PFSK-1 (cell line): ENCODE measurements around the gene THAP11.

Experiments used
- FOXP2 ChIP-seq: optimal IDR thresholded peaks from 2 replicates; pipeline ENCODE3; 2011; ENCODE audit warnings: borderline replicate concordance, control low read depth, inconsistent platforms; ENCODE audit not compliant: insufficient read depth; ENCODE audit errors: extremely low read length, extremely low read depth
- POLR2AphosphoS5 ChIP-seq: IDR thresholded peaks from 2 replicates; pipeline ENCODE4 v1.6.1; 2012; ENCODE audit warnings: low read depth, mild to moderate bottlenecking, control low read depth, low read length, moderate library complexity
- SIN3A ChIP-seq: IDR thresholded peaks from 2 replicates; pipeline ENCODE4 v1.6.1; 2012; ENCODE audit warnings: mild to moderate bottlenecking, low read length, moderate library complexity, borderline replicate concordance; ENCODE audit not compliant: insufficient read depth
- TAF1 ChIP-seq: IDR thresholded peaks from 2 replicates; pipeline ENCODE4 v1.6.1; 2012; ENCODE audit warnings: low read length, control low read depth, borderline replicate concordance; ENCODE audit not compliant: insufficient read depth
- TF ChIP-seq, protein P1 (sequence below), 2 experiments: IDR thresholded peaks; 2 replicates each; pipeline versions ENCODE4 v1.6.1 to v1.8.0; 2011 to 2012; ENCODE audit warnings: low read depth in 2 of 2, low read length in 2 of 2, control low read depth in 1 of 2, inconsistent platforms in 1 of 2, mild to moderate bottlenecking in 1 of 2, moderate library complexity in 1 of 2; ENCODE audit not compliant: insufficient read depth in 1 of 2

Gene THAP11

DNA sequence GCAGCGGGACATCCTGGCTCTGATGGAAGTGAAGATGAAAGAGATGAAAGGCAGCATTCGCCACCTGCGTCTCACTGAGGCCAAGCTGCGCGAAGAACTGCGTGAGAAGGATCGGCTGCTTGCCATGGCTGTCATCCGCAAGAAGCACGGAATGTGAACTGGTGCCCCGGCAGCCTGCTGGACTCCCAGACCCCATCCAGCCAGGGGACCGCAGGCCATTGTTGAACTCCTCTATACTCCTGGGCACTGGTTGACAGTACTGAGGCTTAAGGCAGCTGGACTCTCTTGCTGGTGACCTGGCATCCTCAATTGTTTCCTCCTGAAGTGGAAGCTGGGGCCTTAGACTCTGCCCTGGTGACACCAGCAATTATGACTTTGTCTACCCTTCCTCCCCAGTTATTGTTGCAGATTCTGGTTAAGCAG lies 1.2 kb downstream of the THAP11 start:
- TF ChIP-seq POLR2AphosphoS5: no peak
- TF ChIP-seq FOXP2: no peak
- TF ChIP-seq SIN3A: no peak
- TF ChIP-seq TAF1: no peak
- TF ChIP-seq, protein P1, sequence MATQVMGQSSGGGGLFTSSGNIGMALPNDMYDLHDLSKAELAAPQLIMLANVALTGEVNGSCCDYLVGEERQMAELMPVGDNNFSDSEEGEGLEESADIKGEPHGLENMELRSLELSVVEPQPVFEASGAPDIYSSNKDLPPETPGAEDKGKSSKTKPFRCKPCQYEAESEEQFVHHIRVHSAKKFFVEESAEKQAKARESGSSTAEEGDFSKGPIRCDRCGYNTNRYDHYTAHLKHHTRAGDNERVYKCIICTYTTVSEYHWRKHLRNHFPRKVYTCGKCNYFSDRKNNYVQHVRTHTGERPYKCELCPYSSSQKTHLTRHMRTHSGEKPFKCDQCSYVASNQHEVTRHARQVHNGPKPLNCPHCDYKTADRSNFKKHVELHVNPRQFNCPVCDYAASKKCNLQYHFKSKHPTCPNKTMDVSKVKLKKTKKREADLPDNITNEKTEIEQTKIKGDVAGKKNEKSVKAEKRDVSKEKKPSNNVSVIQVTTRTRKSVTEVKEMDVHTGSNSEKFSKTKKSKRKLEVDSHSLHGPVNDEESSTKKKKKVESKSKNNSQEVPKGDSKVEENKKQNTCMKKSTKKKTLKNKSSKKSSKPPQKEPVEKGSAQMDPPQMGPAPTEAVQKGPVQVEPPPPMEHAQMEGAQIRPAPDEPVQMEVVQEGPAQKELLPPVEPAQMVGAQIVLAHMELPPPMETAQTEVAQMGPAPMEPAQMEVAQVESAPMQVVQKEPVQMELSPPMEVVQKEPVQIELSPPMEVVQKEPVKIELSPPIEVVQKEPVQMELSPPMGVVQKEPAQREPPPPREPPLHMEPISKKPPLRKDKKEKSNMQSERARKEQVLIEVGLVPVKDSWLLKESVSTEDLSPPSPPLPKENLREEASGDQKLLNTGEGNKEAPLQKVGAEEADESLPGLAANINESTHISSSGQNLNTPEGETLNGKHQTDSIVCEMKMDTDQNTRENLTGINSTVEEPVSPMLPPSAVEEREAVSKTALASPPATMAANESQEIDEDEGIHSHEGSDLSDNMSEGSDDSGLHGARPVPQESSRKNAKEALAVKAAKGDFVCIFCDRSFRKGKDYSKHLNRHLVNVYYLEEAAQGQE (IDR thresholded peaks at IDR 0.05; ENCODE audit: insufficient read depth in 1 of 2, low read depth in 2 of 2, low read length in 2 of 2): no peak

DNA sequence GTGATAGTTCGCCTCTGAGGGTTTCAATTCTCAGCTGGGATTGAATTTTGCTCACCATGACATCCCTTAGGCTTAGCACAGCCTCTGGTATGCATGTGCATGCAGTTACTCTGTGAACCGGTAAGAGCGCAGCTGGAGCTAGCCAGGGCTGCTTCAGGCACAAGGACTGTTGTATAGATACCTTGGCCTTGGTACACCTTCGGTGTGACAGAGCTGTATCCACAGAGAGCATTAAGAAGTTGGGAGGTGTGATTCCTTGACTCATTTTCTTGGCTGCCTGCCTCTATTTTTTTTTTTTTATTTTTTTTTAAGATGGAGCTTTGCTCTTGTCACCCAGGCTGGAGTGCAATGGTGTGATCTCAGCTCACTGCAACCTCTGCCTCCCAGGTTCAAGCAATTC lies 2.4 kb downstream of the THAP11 start:
- TF ChIP-seq SIN3A (no peak), POLR2AphosphoS5 (no peak), FOXP2 (no peak), TAF1 (no peak)
- TF ChIP-seq, protein P1 (IDR thresholded peaks at IDR 0.05; ENCODE audit: insufficient read depth in 1 of 2, low read depth in 2 of 2, low read length in 2 of 2): no peak

DNA sequence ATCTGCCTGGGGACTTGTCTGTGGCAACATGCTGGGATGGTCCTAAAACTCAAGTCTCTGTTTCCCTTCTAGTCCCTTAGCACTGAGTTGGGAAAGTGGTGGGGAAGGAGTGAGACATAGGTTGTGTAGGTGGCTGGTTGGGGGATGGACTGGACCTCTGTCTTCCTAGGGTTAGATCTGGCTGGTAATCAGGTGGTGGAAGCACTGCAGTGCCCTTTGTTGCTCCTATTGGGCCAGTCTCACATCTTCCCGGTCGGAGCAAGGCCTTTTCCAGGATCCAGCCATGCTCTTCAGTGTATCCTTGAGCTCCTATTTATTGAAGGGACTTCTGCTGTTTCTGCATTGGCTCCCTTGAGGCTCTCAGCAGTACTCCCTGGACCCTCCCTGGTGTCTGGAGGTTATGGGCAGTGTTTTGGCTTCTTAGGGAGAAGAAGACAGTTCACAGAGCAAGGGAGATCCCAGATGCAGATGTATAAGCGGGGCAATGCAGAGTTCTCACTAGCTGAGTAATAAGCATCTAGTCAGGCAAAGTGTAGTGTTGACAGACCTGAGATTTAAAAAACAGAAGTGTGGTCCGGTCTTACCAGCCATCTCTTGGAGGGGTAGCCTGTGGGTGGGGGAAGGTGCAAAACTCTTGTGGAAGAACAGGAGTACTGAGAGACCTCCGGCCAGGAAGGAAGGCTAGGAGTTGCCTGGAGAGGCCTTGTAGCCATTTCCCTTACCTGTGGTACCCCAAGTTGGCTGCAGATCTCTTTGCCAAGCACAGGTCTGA lies 3.4 kb downstream of the THAP11 start:
- TF ChIP-seq SIN3A (no peak), FOXP2 (no peak), POLR2AphosphoS5 (no peak), TAF1 (no peak)
- TF ChIP-seq, protein P1 (IDR thresholded peaks at IDR 0.05; ENCODE audit: insufficient read depth in 1 of 2, low read depth in 2 of 2, low read length in 2 of 2): no peak

DNA sequence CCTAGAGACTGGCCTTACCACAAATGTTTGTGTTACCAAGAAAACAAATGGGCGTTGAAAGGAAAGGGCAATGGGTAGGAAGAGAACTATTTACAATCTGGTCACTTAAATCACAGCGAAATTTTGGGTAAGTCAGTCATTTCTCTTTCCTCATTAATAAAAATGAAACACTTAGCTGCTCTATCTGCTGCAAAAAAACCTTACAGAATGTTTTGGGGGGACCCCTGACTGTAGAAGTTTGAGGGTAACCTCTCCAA lies 3.9 kb downstream of the THAP11 start:
- no peak for TF ChIP-seq POLR2AphosphoS5
- TF ChIP-seq FOXP2: no peak
- TF ChIP-seq, protein P1 (IDR thresholded peaks at IDR 0.05; ENCODE audit: insufficient read depth in 1 of 2, low read depth in 2 of 2, low read length in 2 of 2): no peak
- no peak for TF ChIP-seq TAF1
- TF ChIP-seq SIN3A: no peak
